Measurements from ENCODE around the gene RAD9B.

DNA sequence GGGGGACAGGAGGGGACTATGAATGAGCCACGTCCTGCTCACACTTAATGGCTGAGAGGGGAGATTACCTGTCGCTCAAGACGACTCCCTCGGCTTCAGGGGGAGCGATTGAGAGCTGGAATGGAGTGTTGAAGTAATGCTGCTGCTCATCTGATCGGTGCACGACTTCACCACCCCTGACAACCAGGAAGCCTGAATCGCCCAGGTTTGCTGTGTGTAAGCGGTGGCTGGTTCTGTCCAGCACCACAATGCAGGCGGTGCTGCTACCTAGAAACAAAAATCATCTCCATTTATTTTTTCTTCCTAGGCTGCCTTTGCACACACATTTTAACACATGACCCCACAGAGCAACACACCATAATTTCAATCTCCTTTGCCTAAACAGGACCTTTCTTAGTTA, 43.7 kb downstream of the RAD9B start:
- no peak for TF ChIP-seq EZH2 (IDR thresholded peaks at IDR 0.05; ENCODE audit: insufficient read depth, poor library complexity, severe bottlenecking)
- TF ChIP-seq EZH2phosphoT487 (IDR thresholded peaks at IDR 0.05; ENCODE audit: insufficient read depth, low read depth) = no peak
